Inferior parietal cortex (tissue), 1 donor: ENCODE data around the gene ACOD1.
"Not testable (repeated sequence)": the region's sequence is repeated elsewhere in the genome, so short reads cannot be mapped to it uniquely, and the experiment has no call there.

ENCODE experiments used
- DNase-seq: peaks from one replicate; pipeline ENCODE4 v3.0.0-alpha.2; 2016; ENCODE audit errors: extremely low spot score

Gene ACOD1

DNA sequence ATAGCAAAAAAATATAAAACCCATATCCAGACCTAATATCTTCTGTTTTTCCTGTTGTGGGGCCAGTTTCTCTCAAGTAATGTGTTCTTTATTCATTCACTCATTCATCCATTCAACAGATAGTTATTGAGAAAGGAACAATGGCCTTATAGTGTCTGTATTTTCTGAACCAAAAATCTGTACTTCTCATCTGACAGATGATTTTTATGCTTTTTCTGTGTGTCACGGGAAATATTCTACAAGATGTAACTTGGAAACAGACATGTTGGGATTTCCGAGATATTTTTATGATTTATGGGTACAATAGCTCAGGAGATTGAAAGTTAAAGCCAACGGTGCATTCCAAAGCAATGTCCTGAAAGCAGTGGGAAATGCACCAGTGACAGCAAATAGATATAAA is 5.7 kb downstream of the ACOD1 start:
- DNase-seq: no peak

DNA sequence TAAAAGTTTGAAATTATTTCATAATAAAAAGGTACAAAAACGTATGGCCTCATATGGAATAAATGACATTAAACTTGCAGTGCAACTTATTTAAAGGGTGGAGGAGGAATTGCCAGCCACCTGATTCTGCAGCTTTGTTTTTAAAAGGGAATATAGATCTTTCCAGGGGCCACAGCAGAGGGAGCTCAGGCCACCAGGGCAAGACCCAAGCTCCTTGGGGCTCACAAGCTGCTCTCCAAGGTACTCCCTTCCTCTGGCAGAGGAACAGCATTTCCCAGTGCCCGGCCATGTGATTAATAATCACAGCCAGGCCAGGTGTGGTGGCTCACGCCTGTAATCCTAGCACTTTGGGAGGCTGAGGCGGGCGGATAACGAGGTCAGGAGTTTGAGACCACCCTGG is 6.2 kb downstream of the ACOD1 start:
- no peak for DNase-seq

DNA sequence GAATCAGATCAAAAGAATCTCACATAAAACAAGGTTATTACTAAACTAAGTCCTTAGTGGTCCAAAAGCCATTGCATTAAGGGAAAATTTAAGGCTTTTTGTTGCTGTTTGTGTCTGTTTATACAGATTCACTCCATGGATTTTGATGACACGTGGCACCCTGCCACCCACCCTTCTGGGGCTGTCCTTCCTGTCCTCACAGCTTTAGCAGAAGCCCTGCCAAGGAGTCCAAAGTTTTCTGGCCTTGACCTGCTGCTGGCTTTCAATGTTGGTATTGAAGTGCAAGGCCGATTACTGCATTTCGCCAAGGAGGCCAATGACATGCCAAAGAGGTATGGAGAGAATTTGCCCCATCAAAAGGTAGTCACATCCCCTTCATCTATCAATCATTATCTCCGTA is 6.9 kb downstream of the ACOD1 start:
- DNase-seq: no peak

DNA sequence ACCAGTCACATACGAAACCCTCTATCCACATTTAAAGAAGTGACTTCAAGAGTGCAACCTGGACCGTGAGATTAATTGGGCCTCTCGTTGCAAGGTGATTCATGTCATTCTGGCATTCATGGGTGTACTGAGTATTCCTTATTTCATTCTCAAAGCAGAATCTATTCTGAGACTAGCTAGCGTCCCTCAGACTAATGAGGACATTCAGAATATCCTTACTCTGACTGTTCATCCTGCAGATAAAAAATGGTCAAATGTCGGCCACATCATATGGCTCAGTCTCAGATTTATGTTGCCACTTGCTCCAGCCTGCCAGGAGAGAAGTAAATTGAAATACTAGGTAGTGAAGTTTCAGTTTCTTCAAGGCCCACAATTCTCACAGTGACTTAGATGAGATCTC is 7.3 kb downstream of the ACOD1 start:
- no peak for DNase-seq

DNA sequence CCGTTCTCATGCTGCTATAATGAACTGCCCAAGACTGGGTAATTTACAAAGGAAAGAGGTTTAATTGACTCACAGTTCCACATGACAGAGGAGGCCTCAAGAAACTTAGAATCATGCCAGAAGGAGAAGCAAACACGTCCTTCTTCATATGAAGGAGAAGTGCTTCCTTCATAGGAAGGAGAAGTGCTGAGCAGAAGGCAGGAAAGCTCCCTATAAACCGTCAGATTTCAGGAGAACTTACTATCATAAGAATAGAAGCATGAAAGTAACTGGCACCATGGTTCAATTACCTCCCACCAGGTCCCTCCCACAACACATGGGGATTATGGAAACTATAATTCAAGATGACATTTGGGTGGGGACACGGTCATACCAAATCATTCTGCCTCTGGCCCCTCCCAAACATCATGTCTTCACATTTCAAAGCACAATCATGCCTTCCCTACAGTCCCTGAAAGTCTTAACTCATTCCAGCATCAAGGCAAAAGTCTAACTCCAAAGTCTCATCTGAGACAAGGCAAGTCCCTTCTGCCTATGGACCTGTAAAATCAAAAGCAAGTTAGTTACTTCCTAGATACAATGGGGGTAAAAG is 10.6 kb downstream of the ACOD1 start:
- DNase-seq: no peak

DNA sequence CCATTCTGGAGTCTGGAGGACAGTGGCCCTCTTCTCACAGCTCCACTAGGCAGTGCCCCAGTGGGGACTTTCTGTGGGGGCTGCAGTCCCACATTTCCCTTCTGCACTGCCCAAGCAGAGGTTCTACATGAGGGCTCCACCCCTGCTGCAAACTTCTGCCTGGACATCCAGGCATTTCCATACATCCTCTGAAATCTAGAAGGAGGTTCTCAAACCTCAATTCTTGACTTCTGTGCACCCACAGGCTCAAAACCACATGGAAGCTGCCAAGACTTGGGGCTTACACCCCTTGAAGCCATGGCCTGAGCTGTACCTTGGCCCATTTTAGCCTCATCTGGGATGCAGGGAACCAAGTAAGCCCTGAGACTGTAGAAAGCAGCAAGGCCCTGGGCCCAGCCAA is 11.4 kb downstream of the ACOD1 start:
- not testable (repeated sequence) for DNase-seq

DNA sequence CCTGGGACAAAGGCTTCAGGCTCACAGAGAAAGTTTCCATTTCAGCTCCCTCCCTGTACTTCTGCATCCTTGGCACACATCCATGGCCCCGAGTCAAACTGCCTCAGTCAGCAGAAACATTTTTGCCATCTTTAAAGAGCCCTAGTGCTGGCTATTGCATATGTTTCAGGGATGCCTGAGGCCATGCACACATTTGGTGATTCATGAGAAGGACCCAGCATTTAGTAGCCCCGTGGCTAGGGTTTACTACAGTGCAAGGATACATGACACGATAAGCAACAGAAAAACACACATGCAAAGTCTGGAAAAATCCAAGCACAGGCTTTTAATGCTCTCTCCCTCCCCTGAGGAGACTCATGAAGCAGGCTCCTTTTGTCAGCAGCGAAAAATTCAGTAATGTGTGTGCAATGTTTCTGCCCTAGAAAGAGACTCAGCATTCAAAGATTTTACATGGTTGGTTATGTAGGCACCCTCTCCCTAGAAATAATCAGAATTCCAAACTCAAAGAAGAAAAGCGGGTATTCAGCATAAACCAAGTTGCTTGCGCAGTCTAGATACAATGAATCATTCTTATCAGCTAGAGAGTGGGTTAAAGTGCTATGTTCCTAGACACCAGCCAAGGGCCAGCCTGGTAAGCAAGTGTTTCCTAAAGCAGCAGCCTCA is 17.6 kb downstream of the ACOD1 start:
- DNase-seq: no peak

DNA sequence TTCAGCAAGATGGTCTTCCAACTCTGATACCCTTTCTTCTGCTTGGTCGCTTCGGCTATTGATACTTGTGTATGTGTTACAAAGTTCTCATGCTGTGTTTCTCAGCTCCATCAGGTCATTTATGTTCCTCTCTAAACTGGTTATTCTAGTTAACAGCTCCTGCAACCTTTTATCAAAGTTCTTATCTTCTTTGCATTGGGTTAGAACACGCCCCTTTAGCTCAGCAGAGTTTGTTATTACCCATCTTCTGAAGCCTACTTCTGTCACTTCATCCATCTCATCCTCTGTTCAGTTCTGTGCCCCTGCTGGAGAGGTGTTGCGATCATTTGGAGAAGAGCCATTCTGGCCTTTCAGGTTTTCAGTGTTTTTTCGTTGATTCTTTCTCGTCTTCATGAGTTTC is 18.7 kb downstream of the ACOD1 start:
- no peak for DNase-seq

DNA sequence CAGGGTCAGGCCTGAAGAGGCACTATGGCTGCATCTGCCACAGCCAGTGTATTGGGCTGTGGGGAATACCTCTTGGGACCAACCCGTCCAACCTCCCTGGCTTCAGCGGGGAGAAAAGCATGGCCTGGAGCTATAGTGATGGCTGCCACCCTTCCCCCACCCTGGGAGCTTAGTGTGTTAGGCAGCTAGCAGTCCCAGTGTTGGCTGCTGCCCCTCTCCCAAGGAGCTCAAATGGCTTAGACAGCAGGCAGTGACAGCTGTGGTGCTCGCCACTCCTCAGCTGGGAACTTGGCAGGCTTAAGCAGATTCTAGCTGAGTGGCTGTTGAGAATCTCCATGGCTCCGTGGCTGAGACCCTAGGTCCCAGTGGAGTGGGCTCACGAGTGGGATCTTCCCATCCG is 19.7 kb downstream of the ACOD1 start:
- no peak for DNase-seq

DNA sequence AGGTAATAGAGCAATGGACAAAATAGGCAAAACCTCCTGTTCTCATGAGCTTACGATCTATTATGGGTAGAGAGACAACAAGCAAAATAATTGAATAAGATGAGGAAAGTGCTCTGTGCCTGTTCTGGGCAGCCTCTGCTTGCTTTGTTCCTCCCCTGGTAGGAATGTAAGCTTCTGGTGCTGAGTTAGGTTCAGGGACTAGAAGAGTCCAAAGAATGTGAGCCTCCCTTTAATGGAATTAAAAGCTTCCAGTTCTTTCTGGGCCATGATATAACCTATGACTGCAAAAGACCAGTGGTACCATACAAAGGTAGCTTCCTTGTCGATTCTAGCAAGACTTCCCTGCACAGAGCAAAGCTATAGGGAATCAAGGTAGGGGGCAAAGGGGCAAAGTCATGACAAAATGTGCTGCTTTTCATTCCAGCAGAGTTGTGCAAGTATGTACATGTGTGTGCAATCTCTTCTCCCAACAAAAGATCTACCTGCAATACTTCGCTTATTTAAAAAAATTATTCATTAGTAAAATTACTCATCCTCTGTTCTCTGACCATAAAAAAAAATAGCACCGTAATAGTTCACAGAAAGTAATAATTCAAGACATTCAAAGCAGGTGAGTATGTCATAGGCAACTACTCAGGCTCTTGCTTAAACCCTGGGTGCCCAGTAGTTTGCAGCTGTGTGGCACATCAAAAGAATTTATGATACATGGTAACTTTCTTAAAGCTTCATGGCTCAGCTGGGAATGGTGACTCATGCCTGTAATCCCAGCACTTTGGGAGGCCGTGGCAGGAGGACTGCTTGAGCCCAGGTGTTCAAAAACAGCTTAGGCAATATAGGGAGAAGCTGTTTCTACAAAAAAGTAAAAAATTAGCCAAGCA is 21.4 kb downstream of the ACOD1 start:
- no peak for DNase-seq

DNA sequence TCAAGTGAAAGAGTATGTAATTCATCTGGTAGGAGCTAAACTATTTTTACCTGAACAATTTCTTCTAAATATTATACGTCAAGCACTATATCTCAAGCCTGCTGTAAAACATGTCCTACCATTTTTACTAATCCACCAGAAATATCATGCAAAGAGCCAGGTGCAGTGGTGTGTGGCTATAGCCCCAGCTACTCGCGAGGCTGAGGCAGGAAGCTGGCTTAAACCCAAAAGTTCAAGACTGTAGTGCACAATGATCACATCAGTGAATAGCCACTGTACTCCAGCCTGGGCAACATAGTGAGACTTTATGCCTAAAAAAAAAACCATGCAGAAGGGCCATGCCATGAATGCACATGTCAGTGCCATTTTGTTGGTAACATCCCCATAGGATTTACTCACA is 22.9 kb downstream of the ACOD1 start:
- DNase-seq: no peak

DNA sequence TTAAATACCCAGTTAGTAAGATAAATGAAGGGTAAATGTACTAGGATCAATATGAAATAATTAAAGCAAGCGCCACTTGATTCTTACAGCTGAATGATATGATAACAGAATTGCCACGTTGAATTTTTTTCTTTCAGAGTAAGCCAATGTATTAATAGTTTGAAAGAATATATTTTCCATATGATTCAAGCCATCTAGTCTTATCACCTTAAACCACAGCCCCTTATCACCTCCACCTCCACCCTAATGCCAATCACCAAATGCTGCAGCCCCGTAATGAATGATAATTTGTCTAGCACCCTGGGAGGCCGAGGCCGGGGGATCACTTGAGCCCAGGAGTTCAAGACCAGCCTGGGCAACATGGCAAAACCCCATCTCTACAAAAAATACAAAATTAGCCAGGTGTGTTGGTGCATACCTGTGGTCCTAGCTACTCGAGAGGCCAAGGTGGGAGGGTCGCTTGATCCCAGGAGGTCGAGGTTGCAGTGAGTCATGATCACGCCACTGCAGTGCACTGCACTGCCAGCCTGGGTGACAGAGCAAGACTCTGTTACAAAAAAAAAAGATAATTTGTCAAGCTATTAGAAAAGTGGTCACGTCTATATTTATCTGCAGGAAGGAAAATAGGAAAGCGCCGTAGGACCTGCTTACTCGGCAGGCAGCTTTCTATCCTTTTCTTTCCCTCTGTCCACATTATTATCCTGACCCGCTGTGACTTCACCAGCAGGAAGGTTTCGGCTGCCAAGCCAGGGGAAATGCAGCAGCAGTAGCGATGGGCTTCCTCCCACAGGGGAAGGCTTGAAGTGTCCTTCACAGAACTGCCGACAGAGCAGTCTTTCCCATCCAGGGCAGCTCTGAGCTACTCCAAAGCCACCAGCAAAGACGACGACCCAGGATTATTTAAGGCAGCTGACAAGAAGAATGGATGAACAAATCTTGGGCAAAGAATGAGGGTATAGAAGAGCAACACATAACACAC is 23.8 kb downstream of the ACOD1 start:
- DNase-seq: no peak

DNA sequence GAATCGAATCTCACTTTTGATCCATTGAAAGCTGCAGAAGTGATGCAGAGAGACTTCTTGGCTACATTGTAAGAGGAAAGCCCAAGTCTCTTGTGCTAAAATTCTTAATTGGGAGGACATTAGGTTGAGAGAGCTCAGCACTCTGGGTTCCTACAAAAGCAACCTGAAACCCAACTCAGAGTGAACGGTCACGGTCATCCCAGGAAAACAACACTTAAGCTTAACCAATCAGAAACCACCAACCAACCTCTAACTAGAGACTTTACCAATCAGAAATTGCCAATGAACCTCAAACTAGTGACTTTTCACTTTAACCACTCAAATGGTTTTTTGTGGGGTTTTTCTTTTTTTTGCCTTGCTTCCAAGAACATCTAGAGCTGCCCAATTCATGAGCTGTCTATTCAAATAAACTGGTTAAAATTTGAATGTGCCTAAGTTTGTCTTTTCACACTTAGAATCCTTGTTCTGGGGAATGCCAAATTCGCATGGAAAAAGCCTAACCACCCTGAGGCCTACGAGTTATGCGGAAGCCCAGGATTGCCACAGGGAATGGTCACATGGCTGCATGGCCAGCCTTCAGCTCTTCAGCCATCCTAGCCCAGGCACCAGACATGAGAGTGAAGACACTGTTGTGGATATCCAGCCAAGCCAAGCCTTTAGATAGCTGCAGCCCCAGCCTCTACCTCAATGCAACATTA is 25.8 kb downstream of the ACOD1 start:
- no peak for DNase-seq

DNA sequence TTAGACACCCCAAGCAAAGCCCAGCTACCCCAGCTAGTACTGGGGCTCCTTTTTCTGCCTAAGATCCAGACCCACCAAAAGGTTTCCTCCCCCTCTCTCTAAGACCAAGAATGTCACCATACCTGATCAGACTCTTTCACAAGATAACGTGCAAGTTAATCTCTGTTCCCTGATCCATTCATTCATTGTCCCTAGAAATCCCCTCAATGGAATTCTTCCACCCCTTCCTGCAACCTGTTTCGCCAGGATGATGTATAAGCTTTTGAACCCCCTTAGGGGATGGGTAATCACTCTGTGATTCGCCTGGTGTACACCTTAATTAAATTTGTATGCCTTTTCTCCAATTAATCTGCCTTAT is 26.3 kb downstream of the ACOD1 start:
- no peak for DNase-seq

DNA sequence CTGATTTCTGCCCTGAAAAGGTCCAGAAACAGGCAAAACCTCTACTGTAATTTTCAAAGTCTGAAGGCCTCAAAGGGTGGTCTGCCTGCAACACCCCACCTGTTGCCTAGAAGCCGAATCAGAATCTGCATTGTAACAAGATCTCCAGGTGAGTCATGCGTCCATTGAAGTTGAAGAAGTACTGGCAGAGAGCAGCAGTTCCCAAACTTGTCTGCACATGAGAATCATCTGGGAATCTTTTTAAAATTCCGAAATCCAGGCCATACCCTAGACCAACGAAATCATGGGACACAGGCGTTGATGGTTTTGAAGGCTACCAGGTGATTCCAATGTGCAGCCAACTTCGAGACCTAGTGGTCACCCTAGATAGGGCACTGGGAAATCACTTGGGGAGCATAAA is 27.6 kb downstream of the ACOD1 start:
- DNase-seq: no peak

DNA sequence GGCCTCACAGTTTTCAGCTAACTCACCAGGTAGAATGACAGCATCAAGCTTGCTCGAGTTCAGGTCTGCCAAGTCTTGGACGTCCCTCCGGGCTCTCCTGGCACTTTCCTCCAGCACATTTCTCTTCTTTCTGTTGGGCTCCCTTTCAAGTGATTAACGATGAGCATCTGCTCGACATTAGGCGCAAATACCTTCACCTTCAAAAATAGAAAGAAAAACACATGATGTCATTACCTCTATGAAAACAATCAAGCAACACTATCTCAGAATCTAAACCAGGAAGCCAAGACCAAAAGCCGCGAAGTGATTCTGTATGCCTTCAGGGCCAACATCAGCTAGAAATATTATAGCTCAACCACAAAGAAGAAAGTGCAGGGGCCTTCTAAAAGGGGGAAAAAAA is 28.2 kb downstream of the ACOD1 start:
- no peak for DNase-seq

DNA sequence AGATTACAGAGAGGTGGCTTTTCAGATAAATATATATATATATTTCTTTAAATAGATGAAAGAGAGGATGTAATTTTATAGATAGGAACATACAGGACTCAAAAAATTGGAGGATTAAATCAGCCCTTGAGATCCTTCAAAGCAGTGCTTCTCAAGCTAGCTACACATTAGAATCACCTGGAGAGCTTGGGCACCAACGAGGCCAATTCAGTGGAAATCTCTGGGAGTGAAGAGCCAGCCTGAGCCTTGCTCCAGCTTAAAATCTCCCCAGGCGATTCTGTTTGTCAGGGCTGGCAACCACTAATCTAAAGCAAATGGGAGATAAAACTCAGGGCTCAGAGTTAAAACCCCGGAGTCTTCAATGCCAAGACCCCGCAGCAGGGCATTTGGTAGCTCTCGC is 28.6 kb downstream of the ACOD1 start:
- no peak for DNase-seq

DNA sequence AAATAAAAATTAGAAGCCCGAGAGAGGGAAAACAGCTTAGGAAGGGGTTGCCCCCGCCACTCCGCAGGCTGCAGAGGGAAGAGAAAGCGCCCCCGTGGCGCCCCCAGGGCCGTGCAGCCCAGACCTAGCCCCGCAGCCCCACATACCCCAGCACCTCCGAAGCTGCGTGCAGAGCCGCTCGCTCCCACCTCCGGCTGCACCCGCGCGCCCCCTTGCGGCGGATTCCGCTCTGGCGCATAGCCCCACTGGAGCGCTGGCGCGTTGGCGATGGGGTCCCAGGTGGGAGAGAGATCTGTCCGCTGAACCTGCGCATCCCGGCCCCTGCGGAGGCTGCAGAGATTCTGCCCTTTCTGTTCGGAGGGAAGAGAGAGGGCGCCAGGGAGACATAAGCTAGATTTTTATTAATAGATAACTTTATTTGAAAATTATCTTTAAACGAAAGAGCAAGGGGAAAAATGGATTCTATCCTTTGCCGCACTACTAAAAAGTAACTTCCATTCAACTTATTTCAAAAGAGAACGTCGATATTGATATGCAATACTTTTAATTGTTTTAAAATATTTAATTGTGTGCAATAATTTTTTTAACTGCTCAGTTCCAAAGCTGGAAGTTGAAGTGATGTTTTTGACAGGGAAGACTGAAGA is 31.9 kb downstream of the ACOD1 start:
- peak; percentile 62 for DNase-seq

DNA sequence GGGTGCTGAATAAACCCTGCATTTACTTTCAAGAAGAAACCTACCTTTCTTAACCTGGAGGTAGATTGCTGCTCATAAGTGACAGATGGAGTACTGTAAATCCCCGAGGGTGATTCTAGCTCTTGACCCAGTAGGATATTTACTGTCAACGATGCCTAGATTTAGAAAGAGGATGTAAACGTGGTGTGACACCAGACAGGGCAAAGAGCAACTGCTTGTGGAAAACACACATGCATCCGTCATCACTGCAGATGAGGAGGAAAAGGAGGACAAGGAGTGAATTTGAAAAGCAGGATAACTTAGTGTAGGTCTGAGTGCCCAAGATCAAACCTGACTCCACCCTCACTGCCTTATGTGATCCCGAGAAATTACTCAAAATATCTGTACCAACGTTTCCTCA is 33.8 kb downstream of the ACOD1 start:
- DNase-seq: no peak

DNA sequence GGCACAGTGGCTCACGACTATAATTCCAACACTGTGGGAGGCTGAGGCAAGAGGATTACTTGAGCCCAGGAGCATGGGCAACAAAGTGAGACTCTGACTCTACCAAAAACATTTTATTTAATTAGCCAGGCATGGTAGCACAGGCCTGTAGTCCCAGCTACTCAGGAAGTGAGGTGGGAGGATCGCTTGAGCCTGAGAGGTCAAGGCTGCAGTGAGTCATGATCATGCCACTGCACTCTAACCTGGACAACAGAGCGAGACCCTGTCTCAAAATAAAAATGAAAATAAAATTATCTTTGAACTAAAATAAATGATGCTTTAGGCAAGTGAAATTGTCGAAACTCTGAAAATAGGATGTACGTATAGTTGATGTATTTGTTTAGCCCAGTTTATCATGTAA is 35.4 kb downstream of the ACOD1 start:
- DNase-seq: no peak

DNA sequence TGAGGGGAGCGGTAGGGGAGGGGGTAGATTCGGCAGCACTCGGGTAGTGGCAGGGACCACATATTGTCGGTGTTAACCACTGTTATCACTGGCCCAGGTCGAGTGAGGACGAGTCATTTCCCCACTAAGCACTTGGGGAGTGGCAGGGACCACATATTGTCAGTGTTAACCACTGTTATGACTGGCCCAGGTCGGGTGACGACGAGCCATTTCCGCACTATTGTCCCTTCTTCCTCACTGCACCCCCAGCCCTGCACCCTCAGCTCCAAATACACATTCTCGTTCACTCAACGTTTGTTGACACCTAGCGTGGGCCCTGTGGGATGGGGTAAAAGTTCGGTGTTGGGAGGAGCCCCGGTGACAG is 43.1 kb downstream of the ACOD1 start:
- no peak for DNase-seq
